ENCODE results near the gene LGALS1. TPM values are rescaled to one million over a fixed set of nuclear protein-coding genes. Genes with fewer than 3 reads are reported as not detected.

The LGALS1 gene
- total and polyA plus RNA-seq, 9 of the 15 experiments (the other 6 are each of a cell fraction or from before 2014, with no cell fraction given): 160 to 800 (median 330) TPM

DNA sequence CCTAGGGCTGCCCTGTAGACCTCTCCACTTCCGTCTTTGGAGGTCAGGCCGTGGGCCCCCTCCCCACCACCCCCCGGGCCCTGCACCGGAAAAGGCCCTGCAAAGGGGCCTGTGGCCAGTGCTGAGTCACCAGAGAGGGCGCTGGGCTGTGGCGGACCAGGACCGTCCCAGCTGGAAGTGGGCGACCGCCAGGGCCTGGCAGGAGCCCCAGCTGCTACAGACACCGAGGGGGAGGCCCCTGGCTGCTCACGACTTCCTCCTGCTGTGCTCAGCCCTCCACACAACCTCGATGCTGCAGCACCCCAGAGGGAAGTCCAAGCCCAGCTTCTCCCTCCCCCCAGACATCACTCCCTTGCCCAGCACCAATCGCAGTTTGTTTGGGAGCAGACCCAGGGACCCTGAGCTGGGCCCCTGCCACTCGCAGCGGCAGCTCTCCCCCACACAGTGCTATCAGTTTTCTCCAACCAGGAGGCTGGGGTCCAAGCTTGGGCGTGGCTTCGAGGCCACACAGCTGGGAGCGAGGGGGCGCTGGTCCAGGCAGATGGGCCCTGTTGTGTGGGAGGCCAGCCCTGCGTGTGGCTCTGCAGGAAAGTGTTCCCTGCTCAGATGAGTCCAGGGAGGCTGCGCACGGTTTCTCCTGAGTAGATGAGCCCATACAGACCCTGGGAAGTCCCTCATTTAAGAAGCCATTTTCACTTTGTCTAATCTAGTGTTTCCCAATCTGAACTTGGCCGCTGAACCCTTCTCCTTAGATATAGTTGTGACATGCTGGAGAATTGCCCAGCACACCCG, 41.6 kb upstream of the LGALS1 start (continued):
- TF ChIP-seq, protein P1, sequence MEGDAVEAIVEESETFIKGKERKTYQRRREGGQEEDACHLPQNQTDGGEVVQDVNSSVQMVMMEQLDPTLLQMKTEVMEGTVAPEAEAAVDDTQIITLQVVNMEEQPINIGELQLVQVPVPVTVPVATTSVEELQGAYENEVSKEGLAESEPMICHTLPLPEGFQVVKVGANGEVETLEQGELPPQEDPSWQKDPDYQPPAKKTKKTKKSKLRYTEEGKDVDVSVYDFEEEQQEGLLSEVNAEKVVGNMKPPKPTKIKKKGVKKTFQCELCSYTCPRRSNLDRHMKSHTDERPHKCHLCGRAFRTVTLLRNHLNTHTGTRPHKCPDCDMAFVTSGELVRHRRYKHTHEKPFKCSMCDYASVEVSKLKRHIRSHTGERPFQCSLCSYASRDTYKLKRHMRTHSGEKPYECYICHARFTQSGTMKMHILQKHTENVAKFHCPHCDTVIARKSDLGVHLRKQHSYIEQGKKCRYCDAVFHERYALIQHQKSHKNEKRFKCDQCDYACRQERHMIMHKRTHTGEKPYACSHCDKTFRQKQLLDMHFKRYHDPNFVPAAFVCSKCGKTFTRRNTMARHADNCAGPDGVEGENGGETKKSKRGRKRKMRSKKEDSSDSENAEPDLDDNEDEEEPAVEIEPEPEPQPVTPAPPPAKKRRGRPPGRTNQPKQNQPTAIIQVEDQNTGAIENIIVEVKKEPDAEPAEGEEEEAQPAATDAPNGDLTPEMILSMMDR (IDR thresholded peaks at IDR 0.05 in 2 of 3, conservative IDR thresholded peaks at IDR 0.05 in 1 of 3; ENCODE audit: insufficient read depth in 2 of 3, low read depth in 1 of 3, low read length in 3 of 3): peak in 2 of 3 experiments; percentile 18 to 34; a peak in 4 of 6 replicates
- peak; percentile 47; the same call in 1 of the 2 replicates for TF ChIP-seq MTA3 (IDR thresholded peaks at IDR 0.05; ENCODE audit: borderline replicate concordance)
- TF ChIP-seq BRD4 (IDR thresholded peaks at IDR 0.05): no peak
- 0 out of 2 replicates have a peak, but pooled peaks have one; percentile 16 for TF ChIP-seq POLR2AphosphoS5 (IDR thresholded peaks at IDR 0.05; ENCODE audit: control insufficient read depth, insufficient read depth, low read depth, low read length)
- TF ChIP-seq MCM5 (IDR thresholded peaks at IDR 0.05; ENCODE audit: low read depth): no peak
- TF ChIP-seq ZNF143 (CRISPR knock-in tag; IDR thresholded peaks at IDR 0.05): no peak
- peak; percentile 21; the same call in 1 of the 2 replicates for TF ChIP-seq JUND (IDR thresholded peaks at IDR 0.05; ENCODE audit: borderline replicate concordance, low read depth, low read length)
- no peak for TF ChIP-seq JUND (tag; IDR thresholded peaks at IDR 0.05; ENCODE audit: borderline replicate concordance, low read depth, low read length)
- TF ChIP-seq CEBPB (tag; IDR thresholded peaks at IDR 0.05): 0 out of 2 replicates have a peak, but pooled peaks have one; percentile 6
- TF ChIP-seq, protein P2, sequence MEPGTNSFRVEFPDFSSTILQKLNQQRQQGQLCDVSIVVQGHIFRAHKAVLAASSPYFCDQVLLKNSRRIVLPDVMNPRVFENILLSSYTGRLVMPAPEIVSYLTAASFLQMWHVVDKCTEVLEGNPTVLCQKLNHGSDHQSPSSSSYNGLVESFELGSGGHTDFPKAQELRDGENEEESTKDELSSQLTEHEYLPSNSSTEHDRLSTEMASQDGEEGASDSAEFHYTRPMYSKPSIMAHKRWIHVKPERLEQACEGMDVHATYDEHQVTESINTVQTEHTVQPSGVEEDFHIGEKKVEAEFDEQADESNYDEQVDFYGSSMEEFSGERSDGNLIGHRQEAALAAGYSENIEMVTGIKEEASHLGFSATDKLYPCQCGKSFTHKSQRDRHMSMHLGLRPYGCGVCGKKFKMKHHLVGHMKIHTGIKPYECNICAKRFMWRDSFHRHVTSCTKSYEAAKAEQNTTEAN (CRISPR knock-in tag; IDR thresholded peaks at IDR 0.05): no peak
- TF ChIP-seq ZNF224 (CRISPR knock-in tag; IDR thresholded peaks at IDR 0.05): no peak
- no peak for TF ChIP-seq DDX20 (tag; IDR thresholded peaks at IDR 0.05; ENCODE audit: low read depth)
- TF ChIP-seq, protein P3, sequence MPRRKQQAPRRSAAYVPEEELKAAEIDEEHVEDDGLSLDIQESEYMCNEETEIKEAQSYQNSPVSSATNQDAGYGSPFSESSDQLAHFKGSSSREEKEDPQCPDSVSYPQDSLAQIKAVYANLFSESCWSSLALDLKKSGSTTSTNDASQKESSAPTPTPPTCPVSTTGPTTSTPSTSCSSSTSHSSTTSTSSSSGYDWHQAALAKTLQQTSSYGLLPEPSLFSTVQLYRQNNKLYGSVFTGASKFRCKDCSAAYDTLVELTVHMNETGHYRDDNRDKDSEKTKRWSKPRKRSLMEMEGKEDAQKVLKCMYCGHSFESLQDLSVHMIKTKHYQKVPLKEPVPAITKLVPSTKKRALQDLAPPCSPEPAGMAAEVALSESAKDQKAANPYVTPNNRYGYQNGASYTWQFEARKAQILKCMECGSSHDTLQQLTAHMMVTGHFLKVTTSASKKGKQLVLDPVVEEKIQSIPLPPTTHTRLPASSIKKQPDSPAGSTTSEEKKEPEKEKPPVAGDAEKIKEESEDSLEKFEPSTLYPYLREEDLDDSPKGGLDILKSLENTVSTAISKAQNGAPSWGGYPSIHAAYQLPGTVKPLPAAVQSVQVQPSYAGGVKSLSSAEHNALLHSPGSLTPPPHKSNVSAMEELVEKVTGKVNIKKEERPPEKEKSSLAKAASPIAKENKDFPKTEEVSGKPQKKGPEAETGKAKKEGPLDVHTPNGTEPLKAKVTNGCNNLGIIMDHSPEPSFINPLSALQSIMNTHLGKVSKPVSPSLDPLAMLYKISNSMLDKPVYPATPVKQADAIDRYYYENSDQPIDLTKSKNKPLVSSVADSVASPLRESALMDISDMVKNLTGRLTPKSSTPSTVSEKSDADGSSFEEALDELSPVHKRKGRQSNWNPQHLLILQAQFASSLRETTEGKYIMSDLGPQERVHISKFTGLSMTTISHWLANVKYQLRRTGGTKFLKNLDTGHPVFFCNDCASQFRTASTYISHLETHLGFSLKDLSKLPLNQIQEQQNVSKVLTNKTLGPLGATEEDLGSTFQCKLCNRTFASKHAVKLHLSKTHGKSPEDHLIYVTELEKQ (CRISPR knock-in tag; IDR thresholded peaks at IDR 0.05): no peak
- no peak for TF ChIP-seq PTBP1 (IDR thresholded peaks at IDR 0.05; ENCODE audit: low read depth, low read length)
- TF ChIP-seq, protein P4, sequence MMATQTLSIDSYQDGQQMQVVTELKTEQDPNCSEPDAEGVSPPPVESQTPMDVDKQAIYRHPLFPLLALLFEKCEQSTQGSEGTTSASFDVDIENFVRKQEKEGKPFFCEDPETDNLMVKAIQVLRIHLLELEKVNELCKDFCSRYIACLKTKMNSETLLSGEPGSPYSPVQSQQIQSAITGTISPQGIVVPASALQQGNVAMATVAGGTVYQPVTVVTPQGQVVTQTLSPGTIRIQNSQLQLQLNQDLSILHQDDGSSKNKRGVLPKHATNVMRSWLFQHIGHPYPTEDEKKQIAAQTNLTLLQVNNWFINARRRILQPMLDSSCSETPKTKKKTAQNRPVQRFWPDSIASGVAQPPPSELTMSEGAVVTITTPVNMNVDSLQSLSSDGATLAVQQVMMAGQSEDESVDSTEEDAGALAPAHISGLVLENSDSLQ (IDR thresholded peaks at IDR 0.05): peak; percentile 41; the same call in 1 of the 2 replicates
- no peak for TF ChIP-seq MAFG (tag; conservative IDR thresholded peaks at IDR 0.05)
- TF ChIP-seq, protein P5, sequence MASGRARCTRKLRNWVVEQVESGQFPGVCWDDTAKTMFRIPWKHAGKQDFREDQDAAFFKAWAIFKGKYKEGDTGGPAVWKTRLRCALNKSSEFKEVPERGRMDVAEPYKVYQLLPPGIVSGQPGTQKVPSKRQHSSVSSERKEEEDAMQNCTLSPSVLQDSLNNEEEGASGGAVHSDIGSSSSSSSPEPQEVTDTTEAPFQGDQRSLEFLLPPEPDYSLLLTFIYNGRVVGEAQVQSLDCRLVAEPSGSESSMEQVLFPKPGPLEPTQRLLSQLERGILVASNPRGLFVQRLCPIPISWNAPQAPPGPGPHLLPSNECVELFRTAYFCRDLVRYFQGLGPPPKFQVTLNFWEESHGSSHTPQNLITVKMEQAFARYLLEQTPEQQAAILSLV (tag; IDR thresholded peaks at IDR 0.05): no peak

Measured in K562 (cell line).